LoVo (cell line): ENCODE measurements around the gene TNFRSF1B.

Experiments
- DNase-seq: peaks from one replicate; pipeline ENCODE4 v3.0.0-alpha.2; 2016; ENCODE audit warnings: low spot score

Gene TNFRSF1B

GRCh38 chr1:12176298-12177118 is 9.7 kb downstream of the TNFRSF1B start:
- no peak for DNase-seq

GRCh38 chr1:12177156-12177998 is 10.6 kb downstream of the TNFRSF1B start:
- DNase-seq: no peak

GRCh38 chr1:12177999-12178441 is 11.2 kb downstream of the TNFRSF1B start:
- no peak for DNase-seq

GRCh38 chr1:12178511-12178910 is 11.7 kb downstream of the TNFRSF1B start:
- no peak for DNase-seq

GRCh38 chr1:12179111-12179519 is 12.3 kb downstream of the TNFRSF1B start:
- no peak for DNase-seq

- DNase-seq: no peak
These were observed 12.9 kb downstream of the TNFRSF1B start for GRCh38 chr1:12179676-12180075.

- DNase-seq: no peak
These were observed 13.5 kb downstream of the TNFRSF1B start for GRCh38 chr1:12180315-12180714.

GRCh38 chr1:12180903-12181302 is 14.1 kb downstream of the TNFRSF1B start:
- no peak for DNase-seq

GRCh38 chr1:12181568-12181967 is 14.8 kb downstream of the TNFRSF1B start:
- DNase-seq: no peak

GRCh38 chr1:12182410-12182984 is 15.7 kb downstream of the TNFRSF1B start:
- DNase-seq: no peak

- no peak for DNase-seq
These were observed 16.5 kb downstream of the TNFRSF1B start for GRCh38 chr1:12183095-12183794.

- DNase-seq: no peak
These were observed 17.4 kb downstream of the TNFRSF1B start for GRCh38 chr1:12184008-12184681.

- DNase-seq: no peak
These were observed 18.5 kb downstream of the TNFRSF1B start for GRCh38 chr1:12185036-12185917.

- no peak for DNase-seq
These were observed 19.3 kb downstream of the TNFRSF1B start for GRCh38 chr1:12185918-12186678.

- DNase-seq: no peak
These were observed 19.8 kb downstream of the TNFRSF1B start for GRCh38 chr1:12186679-12186985.

- DNase-seq: no peak
These were observed 21.3 kb downstream of the TNFRSF1B start for GRCh38 chr1:12188115-12188514.

GRCh38 chr1:12188657-12189327 is 22.0 kb downstream of the TNFRSF1B start:
- DNase-seq: no peak

GRCh38 chr1:12189328-12189682 is 22.5 kb downstream of the TNFRSF1B start:
- no peak for DNase-seq

GRCh38 chr1:12191242-12192032 is 24.6 kb downstream of the TNFRSF1B start:
- no peak for DNase-seq
